Progenitor cell of endocrine pancreas (in vitro differentiated cells): ENCODE results near the gene MPV17L. TPM values are rescaled to one million over a fixed set of nuclear protein-coding genes. Genes with fewer than 3 reads are reported as not detected.
"Not testable (repeated sequence)": the region's sequence is repeated elsewhere in the genome, so short reads cannot be mapped to it uniquely, and the experiment has no call there.

Source experiments
- DNase-seq: peaks from one replicate; pipeline ENCODE4 v3.0.0; 2021; ENCODE audit warnings: low spot score; ENCODE audit not compliant: unreplicated experiment
- H3K27ac Mint-ChIP-seq: 2 replicates; pipeline ENCODE4 v1.8.0; 2021; ENCODE audit warnings: mild to moderate bottlenecking, moderate library complexity, mixed read lengths
- H3K27me3 Mint-ChIP-seq: 2 replicates; pipeline ENCODE4 v1.8.0; 2021; ENCODE audit warnings: mixed read lengths
- H3K36me3 Mint-ChIP-seq: 2 replicates; pipeline ENCODE4 v1.8.0; 2022; ENCODE audit warnings: mixed read lengths; ENCODE audit not compliant: insufficient read depth
- H3K4me1 Mint-ChIP-seq: 2 replicates; pipeline ENCODE4 v1.8.0; 2021; ENCODE audit warnings: low read depth, mixed read lengths
- H3K4me3 Mint-ChIP-seq: 2 replicates; pipeline ENCODE4 v1.8.0; 2021; ENCODE audit warnings: low read depth, mild to moderate bottlenecking, moderate library complexity, mixed read lengths
- H3K9me3 Mint-ChIP-seq: 2 replicates; pipeline ENCODE4 v1.8.0; 2021; ENCODE audit warnings: low read depth, mixed read lengths
- total RNA-seq: library from RNA; stranded (reverse); gene quantifications from 2 replicates; pipeline ENCODE4 v1.2.1, GENCODE V29; 2021
- TF ChIP-seq, protein P1 (sequence below): fragments of 200-600 bp; sonication (generic); IDR thresholded peaks from one replicate; pipeline ENCODE4 v1.5.0; 2021; ENCODE audit warnings: antibody characterized with exemption, mild to moderate bottlenecking; ENCODE audit not compliant: unreplicated experiment

Gene MPV17L
- total RNA-seq, 1 donor from 2014 or later = 37.6 TPM

DNA sequence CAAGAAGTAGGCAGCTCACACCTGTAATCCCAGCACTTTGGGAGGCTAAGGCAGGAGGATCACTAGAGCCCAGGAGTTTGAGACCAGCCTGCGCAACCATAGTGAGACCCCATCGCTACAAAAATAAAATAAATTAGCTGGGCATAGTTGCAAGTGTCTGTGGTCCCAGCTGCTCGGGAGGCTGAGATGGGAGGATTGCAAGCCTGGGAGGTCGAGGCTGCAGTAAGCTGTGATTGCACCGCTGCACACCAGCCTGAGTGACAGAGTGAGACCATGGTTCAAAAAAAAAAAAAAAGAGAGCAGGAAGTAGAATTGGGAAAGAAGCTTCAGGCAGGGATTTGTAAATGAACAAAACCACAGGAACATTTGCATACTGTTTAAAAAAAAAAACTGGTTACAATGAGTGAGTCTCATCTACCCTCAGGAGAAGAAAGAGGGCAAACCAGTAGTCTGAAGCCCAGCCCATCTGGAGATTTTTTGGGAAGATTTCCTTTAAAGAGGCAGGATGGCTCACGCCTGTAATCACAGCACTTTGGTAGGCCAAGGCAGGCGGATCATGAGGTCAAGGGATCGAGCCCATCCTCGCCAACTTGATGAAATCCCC, 7.9 kb downstream of the MPV17L start:
- H3K9me3 Mint-ChIP-seq = no peaks in the 10 kb centered on the region
- no peak overlapping the region for H3K27ac Mint-ChIP-seq
- H3K36me3 Mint-ChIP-seq = peaks cover 18% of the 10 kb centered on the region
- H3K4me3 Mint-ChIP-seq = no peak overlapping the region
- TF ChIP-seq, protein P1, sequence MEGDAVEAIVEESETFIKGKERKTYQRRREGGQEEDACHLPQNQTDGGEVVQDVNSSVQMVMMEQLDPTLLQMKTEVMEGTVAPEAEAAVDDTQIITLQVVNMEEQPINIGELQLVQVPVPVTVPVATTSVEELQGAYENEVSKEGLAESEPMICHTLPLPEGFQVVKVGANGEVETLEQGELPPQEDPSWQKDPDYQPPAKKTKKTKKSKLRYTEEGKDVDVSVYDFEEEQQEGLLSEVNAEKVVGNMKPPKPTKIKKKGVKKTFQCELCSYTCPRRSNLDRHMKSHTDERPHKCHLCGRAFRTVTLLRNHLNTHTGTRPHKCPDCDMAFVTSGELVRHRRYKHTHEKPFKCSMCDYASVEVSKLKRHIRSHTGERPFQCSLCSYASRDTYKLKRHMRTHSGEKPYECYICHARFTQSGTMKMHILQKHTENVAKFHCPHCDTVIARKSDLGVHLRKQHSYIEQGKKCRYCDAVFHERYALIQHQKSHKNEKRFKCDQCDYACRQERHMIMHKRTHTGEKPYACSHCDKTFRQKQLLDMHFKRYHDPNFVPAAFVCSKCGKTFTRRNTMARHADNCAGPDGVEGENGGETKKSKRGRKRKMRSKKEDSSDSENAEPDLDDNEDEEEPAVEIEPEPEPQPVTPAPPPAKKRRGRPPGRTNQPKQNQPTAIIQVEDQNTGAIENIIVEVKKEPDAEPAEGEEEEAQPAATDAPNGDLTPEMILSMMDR = no peak
- H3K27me3 Mint-ChIP-seq = no peaks in the 10 kb centered on the region
- DNase-seq = no peak
- peaks cover 12% of the 10 kb centered on the region for H3K4me1 Mint-ChIP-seq

DNA sequence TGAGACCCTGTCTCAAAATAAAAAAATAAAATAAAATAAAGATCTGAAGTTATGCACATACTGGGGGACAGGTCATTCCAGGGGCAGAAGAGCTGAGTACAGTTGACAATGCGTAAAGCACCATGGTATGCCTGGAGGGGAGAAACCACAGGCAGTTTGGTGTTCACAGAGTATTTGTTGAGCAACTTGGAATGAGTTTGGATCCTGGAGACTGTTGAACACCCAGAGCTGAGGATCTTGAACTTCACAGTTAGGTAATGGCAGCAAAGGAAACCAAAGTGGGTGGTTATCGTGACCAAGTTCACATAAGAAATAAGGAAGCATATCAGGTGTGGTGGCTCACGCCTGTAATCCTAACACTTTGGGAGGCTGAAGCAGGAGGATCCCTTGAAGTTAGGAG, 8.5 kb downstream of the MPV17L start:
- H3K27me3 Mint-ChIP-seq, H3K9me3 Mint-ChIP-seq, H3K4me1 Mint-ChIP-seq, H3K4me3 Mint-ChIP-seq, DNase-seq, H3K27ac Mint-ChIP-seq: not testable (repeated sequence)
- H3K36me3 Mint-ChIP-seq = peaks cover 13% of the 10 kb centered on the region

DNA sequence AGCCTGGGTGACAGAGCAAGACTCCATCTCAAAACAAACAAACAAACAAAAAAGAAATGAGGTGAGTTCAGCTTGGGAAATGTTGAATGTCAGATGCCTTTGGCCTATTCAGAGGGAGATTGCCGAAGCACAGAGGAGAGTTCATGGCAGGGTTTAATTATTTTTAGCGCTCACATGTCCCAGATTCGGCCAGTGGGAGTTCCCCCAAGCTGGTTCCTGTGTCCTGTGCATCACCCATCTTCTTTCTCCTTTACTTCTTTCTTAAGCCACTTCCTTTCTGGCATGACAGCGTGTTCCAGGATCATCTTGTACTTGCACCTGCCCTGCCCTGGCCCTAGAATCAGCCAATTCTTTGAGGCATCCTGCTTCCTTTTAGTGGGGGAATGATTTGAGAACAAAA, 9.2 kb downstream of the MPV17L start:
- Mint-ChIP-seq H3K36me3 (peaks cover 16% of the 10 kb centered on the region), H3K4me3 (no peak overlapping the region), H3K27me3 (no peaks in the 10 kb centered on the region), H3K9me3 (no peaks in the 10 kb centered on the region), H3K4me1 (peaks cover 2% of the 10 kb centered on the region), H3K27ac (no peak overlapping the region)
- TF ChIP-seq, protein P1 = no peak
- no peak for DNase-seq

DNA sequence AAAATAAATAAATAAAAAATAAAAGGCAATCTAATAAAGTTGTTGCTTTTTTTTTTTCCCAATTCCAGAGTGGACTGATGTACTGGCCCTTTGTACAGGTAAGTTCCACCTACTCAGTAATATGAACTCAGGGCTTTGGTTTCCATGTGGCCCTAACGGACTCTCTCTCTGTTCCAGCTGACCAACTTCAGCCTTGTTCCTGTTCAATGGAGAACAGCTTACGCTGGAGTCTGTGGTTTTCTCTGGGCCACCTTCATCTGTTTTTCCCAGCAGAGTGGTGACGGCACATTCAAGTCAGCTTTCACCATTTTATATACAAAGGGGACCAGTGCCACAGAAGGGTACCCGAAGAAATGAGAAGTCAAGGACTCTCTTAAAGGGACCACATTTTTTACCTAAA, 12.2 kb downstream of the MPV17L start:
- not testable (repeated sequence) for H3K27me3 Mint-ChIP-seq, H3K4me3 Mint-ChIP-seq, DNase-seq, H3K9me3 Mint-ChIP-seq, H3K27ac Mint-ChIP-seq, H3K4me1 Mint-ChIP-seq, H3K36me3 Mint-ChIP-seq

DNA sequence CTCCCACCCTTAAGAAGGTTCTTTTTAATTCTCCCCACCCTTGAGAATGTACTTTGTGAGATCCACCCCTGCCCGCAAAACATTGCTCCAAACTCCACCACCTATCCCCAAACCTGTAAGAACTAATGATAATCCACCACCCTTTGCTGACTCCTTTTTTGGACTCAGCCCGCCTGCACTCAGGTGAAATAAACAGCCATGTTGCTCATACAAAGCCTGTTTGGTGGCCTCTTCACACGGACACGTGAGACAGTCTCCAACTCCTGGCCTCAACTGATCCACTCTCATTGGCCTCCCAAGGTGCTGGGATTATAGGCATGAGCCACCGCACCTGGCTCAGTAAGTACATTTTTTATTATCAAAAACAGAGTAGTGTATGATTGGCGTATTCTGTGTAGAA, 13.9 kb downstream of the MPV17L start:
- not testable (repeated sequence) for H3K27me3 Mint-ChIP-seq, H3K4me3 Mint-ChIP-seq

DNA sequence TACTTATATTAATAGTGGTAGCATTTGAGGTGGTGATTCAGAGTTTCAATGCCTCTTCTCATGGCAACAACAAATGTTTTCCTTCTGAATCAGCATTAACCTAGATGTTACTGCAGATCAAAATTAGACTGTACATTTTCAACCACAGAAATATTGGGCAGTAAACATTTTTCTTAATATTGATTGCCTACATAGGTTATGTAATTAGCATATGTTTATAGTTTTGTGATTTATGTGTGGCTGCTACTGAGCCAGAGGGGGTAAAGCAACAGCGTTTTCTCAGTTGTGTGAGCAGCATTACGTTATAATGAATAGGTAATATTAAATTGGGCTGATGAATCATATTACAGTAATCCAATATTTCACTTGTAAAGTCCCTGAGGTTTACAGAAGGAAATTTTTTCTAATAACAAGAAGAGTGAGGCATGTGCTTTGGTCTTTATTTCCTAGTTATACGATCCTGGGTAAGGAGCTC, 20.0 kb downstream of the MPV17L start:
- Mint-ChIP-seq H3K4me1 (no peaks in the 10 kb centered on the region), H3K4me3 (no peak overlapping the region), H3K27ac (no peak overlapping the region), H3K36me3 (no peaks in the 10 kb centered on the region), H3K27me3 (no peaks in the 10 kb centered on the region), H3K9me3 (no peaks in the 10 kb centered on the region)
- DNase-seq = no peak
- TF ChIP-seq, protein P1 = no peak

More for the DNA sequence above, 13.9 kb downstream of the MPV17L start:
- not testable (repeated sequence) for H3K9me3 Mint-ChIP-seq, H3K4me1 Mint-ChIP-seq, DNase-seq, H3K36me3 Mint-ChIP-seq
- H3K27ac Mint-ChIP-seq = peak overlapping the region; percentile 0

DNA sequence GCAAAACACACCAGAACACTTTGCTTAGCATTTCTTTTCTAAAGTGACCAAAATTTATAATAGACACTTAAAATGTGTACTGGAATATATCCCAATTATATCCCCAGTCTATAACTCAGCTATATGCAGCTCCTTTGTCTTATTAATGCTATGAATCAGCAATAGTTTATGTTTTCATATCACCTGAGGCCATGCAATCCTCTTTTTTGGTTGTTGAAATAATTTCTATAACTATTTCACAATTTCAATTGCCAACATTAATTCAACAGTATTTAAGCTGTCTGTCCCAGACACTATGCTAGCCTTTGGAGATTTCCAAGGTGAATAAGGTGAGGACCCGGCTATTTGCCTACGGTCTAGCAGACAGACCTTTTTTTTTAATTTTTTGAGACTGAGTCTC, 21.6 kb downstream of the MPV17L start:
- no peaks in the 10 kb centered on the region for H3K27me3 Mint-ChIP-seq
- no peaks in the 10 kb centered on the region for H3K36me3 Mint-ChIP-seq
- H3K9me3 Mint-ChIP-seq = no peaks in the 10 kb centered on the region
- TF ChIP-seq, protein P1 = no peak
- no peaks in the 10 kb centered on the region for H3K4me1 Mint-ChIP-seq
- no peak overlapping the region for H3K4me3 Mint-ChIP-seq
- DNase-seq = no peak
- no peak overlapping the region for H3K27ac Mint-ChIP-seq
